LNCaP clone FGC (cell line): Measurements from ENCODE around the gene RCOR1.

Source experiments
- DNase-seq: peaks from one replicate; pipeline ENCODE4 v3.0.0-alpha.2; 2011; ENCODE audit warnings: low read depth
- H3K4me3 ChIP-seq: 2 replicates; pipeline ENCODE4 v1.5.1; 2011; ENCODE audit warnings: mild to moderate bottlenecking, low read depth, low read length, control low read depth
- TF ChIP-seq, protein P1 (sequence below): IDR thresholded peaks from 2 replicates; pipeline ENCODE4 v1.5.1; 2012; ENCODE audit warnings: mild to moderate bottlenecking; ENCODE audit not compliant: control insufficient read depth, insufficient read depth; ENCODE audit errors: extremely low read depth

The RCOR1 gene

DNA sequence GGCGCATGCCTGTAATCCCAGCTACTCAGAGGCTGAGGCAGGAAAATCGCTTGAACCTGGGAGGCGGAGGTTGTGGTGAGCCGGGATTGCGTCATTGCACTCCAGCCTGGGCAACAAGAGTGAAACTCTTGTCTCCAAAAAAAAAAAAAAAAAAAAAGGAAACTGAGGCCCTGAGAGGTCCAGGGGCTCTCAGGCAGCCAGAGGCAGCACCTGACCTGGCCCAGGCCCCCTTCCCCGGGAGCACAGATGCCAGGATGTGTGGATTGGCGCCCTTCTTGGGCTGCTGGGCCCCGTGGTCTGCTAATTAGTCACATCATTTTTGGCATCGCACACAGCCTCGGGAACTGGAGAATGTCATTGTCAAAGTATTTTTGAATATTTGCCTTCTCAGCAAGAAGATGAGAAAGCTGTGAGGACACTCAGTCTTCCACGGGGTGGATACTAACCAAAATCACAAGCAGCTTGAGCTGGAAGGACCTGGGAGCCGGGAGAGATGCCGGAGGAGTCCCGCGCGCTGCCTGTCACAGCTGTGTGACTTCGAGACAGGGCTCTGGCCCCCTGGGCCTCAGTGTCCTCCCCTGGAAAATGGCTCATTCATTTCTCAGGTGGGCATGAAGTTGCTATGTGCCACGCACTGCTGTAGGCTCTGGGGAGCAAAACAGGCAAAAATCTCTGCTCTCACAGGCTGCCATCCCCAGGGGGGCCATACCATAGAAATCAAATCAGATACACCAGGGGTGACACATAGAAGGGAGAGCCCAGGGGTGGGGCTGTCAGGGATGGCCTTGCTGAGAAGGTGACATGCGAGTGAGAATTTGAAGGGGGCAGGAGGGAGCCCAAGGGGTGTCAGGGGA, 12.5 kb upstream of the RCOR1 start:
- H3K4me3 ChIP-seq: no peak overlapping the region
- TF ChIP-seq, protein P1, sequence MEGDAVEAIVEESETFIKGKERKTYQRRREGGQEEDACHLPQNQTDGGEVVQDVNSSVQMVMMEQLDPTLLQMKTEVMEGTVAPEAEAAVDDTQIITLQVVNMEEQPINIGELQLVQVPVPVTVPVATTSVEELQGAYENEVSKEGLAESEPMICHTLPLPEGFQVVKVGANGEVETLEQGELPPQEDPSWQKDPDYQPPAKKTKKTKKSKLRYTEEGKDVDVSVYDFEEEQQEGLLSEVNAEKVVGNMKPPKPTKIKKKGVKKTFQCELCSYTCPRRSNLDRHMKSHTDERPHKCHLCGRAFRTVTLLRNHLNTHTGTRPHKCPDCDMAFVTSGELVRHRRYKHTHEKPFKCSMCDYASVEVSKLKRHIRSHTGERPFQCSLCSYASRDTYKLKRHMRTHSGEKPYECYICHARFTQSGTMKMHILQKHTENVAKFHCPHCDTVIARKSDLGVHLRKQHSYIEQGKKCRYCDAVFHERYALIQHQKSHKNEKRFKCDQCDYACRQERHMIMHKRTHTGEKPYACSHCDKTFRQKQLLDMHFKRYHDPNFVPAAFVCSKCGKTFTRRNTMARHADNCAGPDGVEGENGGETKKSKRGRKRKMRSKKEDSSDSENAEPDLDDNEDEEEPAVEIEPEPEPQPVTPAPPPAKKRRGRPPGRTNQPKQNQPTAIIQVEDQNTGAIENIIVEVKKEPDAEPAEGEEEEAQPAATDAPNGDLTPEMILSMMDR: no peak
- no peak for DNase-seq

DNA sequence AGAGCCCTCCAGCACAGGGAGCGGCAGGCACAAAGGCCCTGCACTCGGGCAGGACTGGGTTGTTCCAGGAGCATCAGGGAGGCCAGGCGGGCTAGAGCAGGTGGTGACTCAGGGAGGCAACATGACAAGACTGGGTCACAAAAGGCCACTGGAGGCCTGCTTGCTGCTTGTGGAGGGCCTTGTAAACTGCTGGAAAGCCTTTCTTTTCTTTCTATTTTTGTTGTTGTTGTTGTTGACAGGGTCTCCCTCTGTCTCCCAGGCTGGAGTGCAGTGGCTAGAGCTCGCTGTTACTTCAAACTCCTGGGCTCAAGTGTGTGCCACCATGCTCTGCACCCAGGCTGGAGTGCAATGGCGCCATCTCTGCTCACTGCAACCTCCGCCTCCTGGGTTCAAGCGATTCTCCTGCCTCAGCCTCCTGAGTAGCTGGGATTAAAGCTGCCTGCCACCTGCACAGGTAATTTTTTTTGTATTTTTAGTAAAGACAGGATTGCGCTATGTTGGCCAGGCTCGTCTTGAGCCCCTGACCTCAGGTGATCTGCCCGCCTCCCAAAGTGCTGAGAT, 11.8 kb upstream of the RCOR1 start:
- no peak for DNase-seq
- TF ChIP-seq, protein P1: no peak

GRCh38 chr14:102581193-102581592, 11.3 kb upstream of the RCOR1 start:
- no peak for DNase-seq
- TF ChIP-seq, protein P1: no peak
- no peak overlapping the region for H3K4me3 ChIP-seq

More for the DNA sequence above, 11.8 kb upstream of the RCOR1 start:
- H3K4me3 ChIP-seq: no peak overlapping the region

- no peak for DNase-seq
- TF ChIP-seq, protein P1: no peak
- no peak overlapping the region for H3K4me3 ChIP-seq
Measured at GRCh38 chr14:102583726-102584125, 8.7 kb upstream of the RCOR1 start.

DNA sequence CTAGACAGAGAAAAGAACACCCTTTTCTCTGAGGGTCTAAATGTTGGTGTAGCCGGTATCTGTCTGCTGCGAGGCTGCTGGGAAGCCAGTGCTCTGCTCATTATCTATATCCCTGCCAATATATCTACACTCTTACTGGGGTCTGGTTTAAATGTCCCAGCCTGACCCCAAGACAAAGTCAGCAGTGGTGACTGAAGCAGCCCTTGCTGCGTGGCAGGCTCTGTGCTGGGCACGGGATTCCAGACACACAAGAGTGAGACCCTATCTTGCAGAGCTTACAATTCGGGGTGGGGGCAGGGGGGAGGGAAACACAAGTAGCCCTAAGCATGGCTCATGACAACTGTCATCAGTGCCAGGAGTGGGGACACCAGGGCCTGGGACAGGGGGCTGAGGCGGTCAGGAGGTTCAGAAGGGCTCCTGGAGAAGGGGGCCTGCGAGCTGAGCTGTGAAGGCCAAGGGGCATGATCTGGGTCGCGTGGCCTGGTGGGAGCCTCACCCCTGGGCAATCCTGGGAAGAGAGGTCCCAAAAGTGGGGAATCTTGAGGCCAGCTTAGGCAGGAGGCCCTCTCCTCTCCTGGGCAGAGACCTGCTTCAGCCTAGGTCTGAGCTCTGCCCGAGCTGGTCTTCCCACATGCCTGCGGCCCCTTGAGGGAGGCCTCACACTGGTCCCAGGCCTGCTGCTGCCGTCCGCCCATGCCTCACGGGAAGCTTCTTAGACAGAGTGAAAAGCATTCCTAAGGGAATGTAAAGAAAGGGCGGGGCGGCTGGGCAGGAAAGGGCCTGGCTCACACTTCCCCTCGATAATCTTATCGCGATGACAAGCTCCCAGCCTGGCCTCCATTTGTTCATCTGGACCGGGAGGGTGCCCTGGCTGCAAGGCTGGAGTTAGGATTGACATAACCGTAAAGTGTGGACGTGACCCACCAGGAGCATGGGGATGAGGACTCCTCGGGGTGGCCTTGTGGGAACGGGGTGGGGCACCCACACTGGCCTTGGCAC, 7.3 kb upstream of the RCOR1 start:
- no peak overlapping the region for H3K4me3 ChIP-seq
- TF ChIP-seq, protein P1: no peak
- no peak for DNase-seq

DNA sequence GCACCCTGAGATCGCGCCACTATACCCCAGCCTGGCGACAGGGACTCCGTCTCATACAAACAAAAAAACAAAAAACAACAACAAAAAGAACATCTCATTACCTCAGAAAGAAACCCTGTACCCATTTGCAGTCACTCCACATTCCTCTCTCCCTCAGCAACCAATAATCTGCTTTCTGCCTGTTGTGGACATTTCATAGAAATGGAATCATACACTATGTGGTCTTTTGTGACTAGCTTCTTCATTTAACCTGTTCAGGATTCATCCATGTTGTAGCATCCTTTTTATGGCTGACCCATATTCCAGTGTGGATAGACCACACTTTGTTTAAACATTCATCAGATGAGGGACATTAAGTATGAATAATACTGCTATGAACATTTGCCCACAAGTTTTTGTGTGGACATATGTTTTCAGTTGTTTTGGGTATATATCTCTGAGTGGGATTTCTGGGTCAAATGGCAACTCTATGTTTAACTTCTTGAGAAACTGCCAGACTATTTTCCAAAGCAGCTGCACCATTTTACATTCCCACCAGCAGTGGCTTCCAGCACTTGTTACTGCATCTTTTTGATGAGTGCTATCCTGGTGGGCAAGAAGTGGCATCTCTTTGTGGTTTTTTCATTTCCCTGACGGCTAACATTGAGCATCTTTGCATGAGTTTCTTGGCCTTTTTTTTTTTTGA, 5.9 kb upstream of the RCOR1 start:
- TF ChIP-seq, protein P1: no peak
- DNase-seq: no peak

More for the DNA sequence above, 5.9 kb upstream of the RCOR1 start:
- H3K4me3 ChIP-seq: no peak overlapping the region
